Kidney epithelial cell (primary cell): ENCODE results near the gene NRAP. TPM values are rescaled to one million over a fixed set of nuclear protein-coding genes. Genes with fewer than 3 reads are reported as not detected.

Experiments used
- DNase-seq: peaks from one replicate; pipeline ENCODE4 v3.0.0-alpha.2; 2010; ENCODE audit warnings: low read depth
- H3K27me3 ChIP-seq: 2 replicates; pipeline ENCODE4 v1.6.0; 2011; ENCODE audit warnings: low read length; ENCODE audit not compliant: control insufficient read depth, insufficient read depth
- H3K36me3 ChIP-seq: 2 replicates; pipeline ENCODE4 v1.5.1; 2011; ENCODE audit warnings: low read length; ENCODE audit not compliant: control insufficient read depth, insufficient read depth
- H3K4me3 ChIP-seq: 2 replicates; pipeline ENCODE4 v1.5.1; 2011; ENCODE audit warnings: low read depth, mild to moderate bottlenecking, control low read depth, low read length
- total RNA-seq: library from RNA; depleted of rRNA; stranded (reverse); fragments of >200 nt; gene quantifications from 2 replicates; pipeline ENCODE4 v1.2.3, GENCODE V29; 2015
- TF ChIP-seq, protein P1 (sequence below): IDR thresholded peaks from 2 replicates; pipeline ENCODE4 v1.5.1; 2011; ENCODE audit warnings: mild to moderate bottlenecking, moderate library complexity, low read length, control low read depth, inconsistent platforms; ENCODE audit not compliant: insufficient read depth, poor library complexity, severe bottlenecking

Gene NRAP
- total RNA-seq, 1 donor from 2014 or later, result not detected

DNA sequence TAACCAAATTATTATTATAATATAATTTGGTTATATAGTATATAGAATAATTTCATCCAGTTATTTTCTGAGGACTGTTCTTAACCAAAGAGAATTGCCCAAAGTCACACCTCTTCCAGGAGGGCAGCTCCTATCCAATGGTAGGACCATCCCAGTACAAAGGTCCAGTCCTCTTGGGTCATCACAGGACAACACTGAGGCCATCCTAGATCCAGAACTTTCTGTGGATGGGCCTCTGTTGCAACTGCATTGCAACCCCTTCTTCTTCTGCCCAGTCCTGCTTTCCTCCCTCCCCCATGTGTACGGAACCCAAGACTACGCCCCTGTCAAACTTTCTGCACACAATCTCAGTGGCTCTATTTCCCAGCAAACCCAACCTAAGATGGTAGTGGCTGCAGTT, 116.4 kb downstream of the NRAP start:
- Histone ChIP-seq H3K27me3 (no peaks in the 10 kb centered on the region), H3K36me3 (no peaks in the 10 kb centered on the region), H3K4me3 (no peak overlapping the region)
- TF ChIP-seq, protein P1, sequence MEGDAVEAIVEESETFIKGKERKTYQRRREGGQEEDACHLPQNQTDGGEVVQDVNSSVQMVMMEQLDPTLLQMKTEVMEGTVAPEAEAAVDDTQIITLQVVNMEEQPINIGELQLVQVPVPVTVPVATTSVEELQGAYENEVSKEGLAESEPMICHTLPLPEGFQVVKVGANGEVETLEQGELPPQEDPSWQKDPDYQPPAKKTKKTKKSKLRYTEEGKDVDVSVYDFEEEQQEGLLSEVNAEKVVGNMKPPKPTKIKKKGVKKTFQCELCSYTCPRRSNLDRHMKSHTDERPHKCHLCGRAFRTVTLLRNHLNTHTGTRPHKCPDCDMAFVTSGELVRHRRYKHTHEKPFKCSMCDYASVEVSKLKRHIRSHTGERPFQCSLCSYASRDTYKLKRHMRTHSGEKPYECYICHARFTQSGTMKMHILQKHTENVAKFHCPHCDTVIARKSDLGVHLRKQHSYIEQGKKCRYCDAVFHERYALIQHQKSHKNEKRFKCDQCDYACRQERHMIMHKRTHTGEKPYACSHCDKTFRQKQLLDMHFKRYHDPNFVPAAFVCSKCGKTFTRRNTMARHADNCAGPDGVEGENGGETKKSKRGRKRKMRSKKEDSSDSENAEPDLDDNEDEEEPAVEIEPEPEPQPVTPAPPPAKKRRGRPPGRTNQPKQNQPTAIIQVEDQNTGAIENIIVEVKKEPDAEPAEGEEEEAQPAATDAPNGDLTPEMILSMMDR, result no peak
- no peak for DNase-seq

DNA sequence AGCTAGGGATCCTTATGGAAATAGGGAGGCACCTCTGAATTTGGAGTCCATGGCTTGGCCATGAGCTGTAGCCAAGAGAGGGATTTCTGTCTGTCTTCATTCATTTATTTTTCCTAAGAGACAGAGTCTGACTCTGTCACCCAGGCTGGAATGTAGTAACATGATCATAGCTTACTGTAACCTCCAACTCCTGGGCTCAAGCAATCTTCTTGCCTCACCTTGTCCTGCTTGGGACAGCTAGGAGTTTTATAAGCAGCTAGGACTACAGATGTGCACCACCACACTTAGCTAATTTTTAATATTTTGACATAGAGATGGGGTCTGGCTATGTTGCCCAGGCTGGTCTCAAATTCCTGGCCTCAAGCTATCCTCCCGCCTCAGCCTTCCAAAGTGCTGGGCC, 119.4 kb downstream of the NRAP start:
- TF ChIP-seq, protein P1, result no peak
- Histone ChIP-seq H3K27me3 (no peaks in the 10 kb centered on the region), H3K36me3 (no peaks in the 10 kb centered on the region), H3K4me3 (no peak overlapping the region)
- DNase-seq, result no peak

DNA sequence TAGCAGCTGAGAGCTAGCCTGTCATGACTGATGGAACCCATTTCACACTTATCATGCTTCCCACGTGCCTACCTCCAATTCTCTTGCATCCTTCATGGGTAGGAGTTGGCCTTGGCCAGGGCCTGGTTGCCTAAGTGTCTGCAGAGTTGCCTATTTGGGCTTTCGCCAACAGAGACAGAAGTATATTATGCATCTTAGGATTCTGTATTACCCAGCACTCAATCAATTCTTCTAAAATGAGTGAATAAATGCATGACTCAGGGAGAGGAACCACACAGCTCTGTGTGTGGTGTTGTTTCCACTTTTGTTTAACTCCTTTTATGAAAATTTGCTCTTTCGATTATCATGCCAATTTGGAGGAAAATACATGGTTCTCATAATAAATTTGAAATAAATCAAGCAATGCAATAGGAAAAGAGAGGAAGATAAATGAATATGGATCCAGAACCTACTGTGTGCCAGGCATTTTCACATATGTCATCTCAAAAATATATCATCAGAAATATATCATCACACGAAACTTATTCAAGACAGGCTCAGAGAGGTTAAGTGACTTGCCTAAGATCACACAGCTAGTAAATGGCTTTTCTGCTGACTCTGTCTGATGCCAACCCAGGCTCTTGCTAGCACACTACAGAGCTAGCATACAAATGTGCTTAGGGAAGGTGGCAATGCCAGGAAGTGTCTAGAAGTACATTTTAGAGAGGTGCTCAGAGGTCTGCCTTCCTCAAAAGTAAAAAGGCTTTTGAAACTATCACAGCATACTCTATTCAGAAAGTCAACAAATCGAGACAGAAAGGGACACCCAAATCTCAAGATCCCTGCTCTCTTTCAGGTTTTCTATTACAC, 120.5 kb downstream of the NRAP start:
- no peak overlapping the region for H3K4me3 ChIP-seq
- TF ChIP-seq, protein P1, result no peak
- H3K36me3 ChIP-seq, result no peaks in the 10 kb centered on the region
- no peak for DNase-seq
- H3K27me3 ChIP-seq, result no peaks in the 10 kb centered on the region

DNA sequence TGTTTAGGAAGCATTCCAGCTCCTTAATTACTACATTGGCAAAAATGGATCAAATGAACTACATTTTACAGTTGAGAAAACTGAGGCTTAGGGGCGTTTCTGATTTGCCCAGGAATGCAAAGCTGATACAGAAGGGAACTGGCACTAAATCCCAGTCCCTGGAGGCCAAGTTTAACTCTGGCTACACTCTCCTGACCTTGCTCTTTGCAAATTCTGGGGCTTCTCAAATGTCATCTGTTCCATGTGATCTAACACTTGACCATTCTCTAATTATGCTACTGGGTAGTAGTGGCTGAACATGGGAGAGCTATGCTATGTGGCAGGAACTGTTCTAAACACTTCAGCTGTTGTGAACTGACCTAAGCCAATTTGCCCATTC, 122.3 kb downstream of the NRAP start:
- Histone ChIP-seq H3K27me3 (no peaks in the 10 kb centered on the region), H3K36me3 (no peaks in the 10 kb centered on the region), H3K4me3 (no peak overlapping the region)
- no peak for DNase-seq
- TF ChIP-seq, protein P1, result no peak

DNA sequence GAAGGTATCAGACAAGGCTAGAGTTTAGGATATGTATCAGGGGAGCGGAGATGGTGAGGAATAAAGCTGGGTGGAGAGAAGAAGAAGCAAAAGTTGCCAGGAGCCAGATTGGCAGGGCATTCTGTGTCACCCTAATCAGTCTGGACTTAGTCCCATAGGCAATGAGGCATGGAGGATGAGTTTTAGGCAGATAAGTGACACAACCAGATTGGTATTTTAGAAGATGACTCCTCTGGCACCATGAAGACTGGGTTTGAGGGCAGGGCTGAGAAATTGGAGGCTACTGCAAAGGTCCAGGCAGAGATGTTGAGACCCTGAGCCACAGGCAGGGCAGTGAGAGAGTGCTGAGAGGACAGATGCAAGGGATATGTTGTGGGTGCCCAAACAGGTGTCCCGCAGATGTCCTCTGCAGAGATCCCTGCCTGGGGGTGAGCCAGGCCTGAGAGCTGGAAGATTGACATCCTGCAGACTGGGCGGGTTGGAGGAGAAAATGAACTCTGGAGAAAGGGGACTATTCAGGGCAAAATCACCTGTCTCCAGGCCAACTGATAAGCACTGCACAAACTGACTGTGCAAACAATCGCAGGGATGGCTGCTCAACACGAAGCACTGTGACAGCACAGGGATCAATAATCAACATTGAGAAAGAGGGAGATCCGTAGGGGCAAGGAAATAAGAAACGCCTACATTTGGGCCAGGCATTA, 122.8 kb downstream of the NRAP start:
- H3K36me3 ChIP-seq, result no peaks in the 10 kb centered on the region
- TF ChIP-seq, protein P1, result no peak
- no peaks in the 10 kb centered on the region for H3K27me3 ChIP-seq
- no peak overlapping the region for H3K4me3 ChIP-seq
- DNase-seq, result no peak
